Adrenal gland (tissue), 12 donors: ENCODE data around the gene ACR. TPM values are rescaled to one million over a fixed set of nuclear protein-coding genes. Genes with fewer than 3 reads are reported as not detected.

ENCODE experiments used
- DNase-seq, 7 donors: peaks; one replicate each; pipeline ENCODE4 v3.0.0-alpha.2; 2019 to 2020
- H3K27ac ChIP-seq, 5 donors: fragments of 200-600 bp; sonication (generic) in 4 of 5; 1 replicate in 3 of 5; 2 replicates in 2 of 5; pipeline versions ENCODE4 v1.5.1 to v1.8.0; 2016 to 2020; ENCODE audit warnings: mild to moderate bottlenecking in 1 of 5
- H3K27me3 ChIP-seq: fragments of 200-600 bp; 2 replicates; pipeline ENCODE4 v1.8.0; 2021
- H3K36me3 ChIP-seq, 2 donors: fragments of 200-600 bp; replicated peaks in 1 of 2; 1 replicate in 1 of 2; 2 replicates in 1 of 2; pipeline versions ENCODE4 v1.5.1 to v1.8.0; 2018 to 2022
- H3K4me1 ChIP-seq, 2 donors: fragments of 200-600 bp; replicated peaks in 1 of 2; 1 replicate in 1 of 2; 2 replicates in 1 of 2; pipeline versions ENCODE4 v1.5.1 to v1.8.0; 2018 to 2021
- H3K4me3 ChIP-seq, 4 donors: fragments of 200-600 bp; sonication (generic) in 3 of 4; one replicate each; pipeline ENCODE4 v1.5.1; 2016 to 2018
- H3K9me3 ChIP-seq, 3 donors: fragments of 200-600 bp; sonication (generic) in 1 of 3; replicated peaks in 1 of 3; 1 replicate in 2 of 3; 2 replicates in 1 of 3; pipeline versions ENCODE4 v1.5.1 to v1.8.0; 2016 to 2021
- CTCF ChIP-seq, 6 experiments: fragments of 450-650 bp in 4 of 6; fragments of 200-600 bp in 2 of 6; sonication (generic) in 1 of 6; IDR thresholded peaks; 1 replicate in 5 of 6; 2 replicates in 1 of 6; pipeline versions ENCODE4 v1.5.1 to v1.8.0; 2016 to 2021; ENCODE audit warnings: antibody characterized with exemption in 6 of 6, mild to moderate bottlenecking in 2 of 6, moderate library complexity in 1 of 6
- POLR2A ChIP-seq, 2 donors: fragments of 450-650 bp; IDR thresholded peaks; one replicate each; pipeline ENCODE4 v1.6.1; 2017; ENCODE audit warnings: antibody characterized with exemption in 2 of 2, mild to moderate bottlenecking in 2 of 2, moderate library complexity in 1 of 2
- WGBS, 4 donors: extraction: QIAGEN DNeasy Blood & Tissue Kit in 2 of 4; methylation state at CpG; one replicate each; pipeline versions ENCODE4 v1.1.5 to v1.1.7; 2013 to 2017; 5-methylcytosine and 5-hydroxymethylcytosine counted together
- intact Hi-C, 2 donors: fragments of 100-400 bp; cut with DNase I; formaldehyde crosslinking; loops; one replicate each; pipeline versions ENCODE4 v1.14.1 to v1.15.0; 2022 to 2023
- polyA plus RNA-seq, 3 donors: library from polyadenylated mRNA; stranded (reverse); fragments of 200-250 nt in 2 of 3; fragments of 350-450 nt in 1 of 3; fragmentation: Illumina TruSeq in 1 of 3; extraction: RNeasy Lipid Tissue Mini Kit (QIAGEN cat#74804) in 1 of 3; gene quantifications; one replicate each; pipeline ENCODE4 v1.2.3, GENCODE V29; 2013 to 2014
- total RNA-seq, 9 donors: library from RNA; depleted of rRNA in 4 of 9; stranded (reverse); fragments of >200 nt in 4 of 9; fragments of 120-200 nt in 1 of 9; fragmentation: NEBNext Ultra II Directional in 1 of 9; extraction: Animal tissue kit (Norgen Biotek cat#: 25700) in 1 of 9; gene quantifications; one replicate each; pipeline versions ENCODE4 v1.1.0 to v1.2.4, GENCODE V29; 2013 to 2023
- donor health status: healthy with polysubstance abuse.
- donor health status: Bipolar disorder and iron deficiency.
- donor health status: DM: yes; HTN: yes; CAD: no.
- donor health status: DM: no; HTN: no; CAD: no.
- donor health status: DM: no; HTN: no; CAD: no.
- donor health status: DM: yes; HTN: yes; CAD: no.

The ACR gene
- total and polyA plus RNA-seq, 12 donors, result 0.13 to 1.5 (median 0.53) TPM; not detected in 4

- WGBS, 4 donors, result 82 to 89% (median 83%) methylated on average over 5 to 7 of the region's 7 CpGs
- no peak for DNase-seq
- Histone ChIP-seq H3K4me1 (no peaks in the 10 kb centered on the region), H3K27ac (no peak overlapping the region), H3K4me3 (no peak overlapping the region), H3K9me3 (no peaks in the 10 kb centered on the region), H3K27me3 (peaks cover 8% of the 10 kb centered on the region), H3K36me3 (no peaks in the 10 kb centered on the region)
- no peak for TF ChIP-seq CTCF (IDR thresholded peaks at IDR 0.05)
- TF ChIP-seq POLR2A (IDR thresholded peaks at IDR 0.05), result no peak
- intact Hi-C loops, result no loop called here
These were observed 22.2 kb upstream of the ACR start for GRCh38 chr22:50715776-50716175.

- Histone ChIP-seq H3K27me3 (peaks cover 8% of the 10 kb centered on the region), H3K9me3 (no peaks in the 10 kb centered on the region), H3K4me3 (no peak overlapping the region), H3K27ac (no peak overlapping the region), H3K4me1 (no peaks in the 10 kb centered on the region), H3K36me3 (no peaks in the 10 kb centered on the region)
- no peak for TF ChIP-seq CTCF (IDR thresholded peaks at IDR 0.05)
- TF ChIP-seq POLR2A (IDR thresholded peaks at IDR 0.05), result no peak
- DNase-seq, result no peak
- intact Hi-C loops, result no loop called here
- 82 to 89% (median 86%) methylated on average over 13 of the region's 13 CpGs for WGBS, 4 donors
These were observed 21.5 kb upstream of the ACR start for GRCh38 chr22:50716290-50717024.

DNA sequence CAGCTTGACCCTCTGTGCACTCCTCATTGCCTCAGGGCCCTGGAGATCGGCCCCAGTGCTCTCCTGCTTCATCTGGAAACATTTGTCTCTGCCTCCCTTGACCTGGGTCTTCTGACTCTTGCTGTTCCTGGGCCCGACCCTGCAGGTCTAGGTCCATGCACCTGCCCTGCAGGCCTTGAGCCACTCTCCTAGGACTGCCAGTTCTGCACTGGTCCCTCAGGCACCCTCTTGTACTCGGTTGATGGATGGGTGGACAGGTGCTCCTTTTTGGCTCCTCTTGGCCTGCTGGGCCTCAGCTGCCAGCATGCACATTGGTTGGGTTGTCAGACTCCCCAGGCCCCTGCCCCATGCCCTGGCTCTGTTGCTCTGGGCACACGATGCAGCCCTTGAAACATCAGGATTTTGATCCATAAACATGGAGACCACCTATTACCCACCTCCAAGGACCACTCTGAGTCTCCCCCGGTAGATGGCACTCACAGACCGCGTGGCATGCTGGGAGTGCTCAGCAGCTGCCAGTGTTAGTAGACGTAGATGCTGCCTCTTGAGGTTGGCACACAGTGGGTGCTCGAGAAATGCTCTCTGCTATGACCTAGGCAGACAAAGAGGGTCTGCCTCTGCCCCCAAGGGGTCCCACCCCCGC is 20.2 kb upstream of the ACR start:
- Histone ChIP-seq H3K36me3 (no peaks in the 10 kb centered on the region), H3K9me3 (no peaks in the 10 kb centered on the region), H3K4me1 (no peaks in the 10 kb centered on the region), H3K27me3 (peaks cover 8% of the 10 kb centered on the region), H3K4me3 (no peak overlapping the region), H3K27ac (no peak overlapping the region)
- intact Hi-C loops, result no loop called here
- no peak for TF ChIP-seq POLR2A (IDR thresholded peaks at IDR 0.05)
- DNase-seq, result no peak
- WGBS, 4 donors, result 77 to 88% (median 83%) methylated on average over 6 to 10 of the region's 10 CpGs

GRCh38 chr22:50718352-50718709 is 19.7 kb upstream of the ACR start:
- TF ChIP-seq POLR2A (IDR thresholded peaks at IDR 0.05), result no peak
- no peak for TF ChIP-seq CTCF (IDR thresholded peaks at IDR 0.05)
- intact Hi-C loops, result no loop called here
- DNase-seq, result no peak
- WGBS, 4 donors, result 77 to 93% (median 86%) methylated on average over 9 to 10 of the region's 10 CpGs
- no peak overlapping the region for H3K27ac ChIP-seq
- H3K27me3 ChIP-seq, result peaks cover 8% of the 10 kb centered on the region
- no peaks in the 10 kb centered on the region for H3K9me3 ChIP-seq
- H3K4me3 ChIP-seq, result no peak overlapping the region
- H3K36me3 ChIP-seq, result no peaks in the 10 kb centered on the region
- no peaks in the 10 kb centered on the region for H3K4me1 ChIP-seq
